CD4-positive, CD25-positive, alpha-beta regulatory T cell (primary cell): ENCODE measurements around the gene TRIOBP. TPM values are rescaled to one million over a fixed set of nuclear protein-coding genes. Genes with fewer than 3 reads are reported as not detected.

ENCODE experiments used
- ATAC-seq, 2 donors: fragments of 150-1000 bp; cut with Tn5 transposase; one replicate each; pipeline ENCODE4 v1.10.0; 2021; ENCODE audit warnings: low read depth in 2 of 2, moderate number of reproducible peaks in 2 of 2, moderate library complexity in 1 of 2
- DNase-seq, 3 donors: peaks; one replicate each; pipeline versions ENCODE4 v3.0.0 to v3.0.0-alpha.2; 2012 to 2022; ENCODE audit warnings: mixed read lengths in 1 of 3
- H3K27ac ChIP-seq: one replicate; pipeline ENCODE4 v1.7.0; 2013; ENCODE audit warnings: mild to moderate bottlenecking, low read length; ENCODE audit not compliant: insufficient read depth, poor library complexity, severe bottlenecking
- H3K27me3 ChIP-seq: one replicate; pipeline ENCODE4 v1.7.0; 2013; ENCODE audit warnings: low read length; ENCODE audit not compliant: control insufficient read depth, insufficient read depth
- H3K36me3 ChIP-seq: one replicate; pipeline ENCODE4 v1.7.0; 2013; ENCODE audit warnings: mild to moderate bottlenecking, low read length, moderate library complexity; ENCODE audit not compliant: control insufficient read depth, insufficient read depth
- H3K4me1 ChIP-seq: 2 replicates; pipeline ENCODE4 v1.7.0; 2013; ENCODE audit warnings: mild to moderate bottlenecking, low read length; ENCODE audit not compliant: insufficient read depth, control insufficient read depth, poor library complexity, severe bottlenecking
- H3K4me3 ChIP-seq: one replicate; pipeline ENCODE4 v1.7.0; 2013; ENCODE audit warnings: low read depth, mild to moderate bottlenecking, low read length, moderate library complexity
- H3K9me3 ChIP-seq, 2 experiments: 1 replicate in 1 of 2; 2 replicates in 1 of 2; pipeline ENCODE4 v1.7.0; 2013; ENCODE audit warnings: low read length in 2 of 2, mild to moderate bottlenecking in 1 of 2, moderate library complexity in 1 of 2; ENCODE audit not compliant: control insufficient read depth in 2 of 2
- H3K27ac Mint-ChIP-seq, 3 donors: one replicate each; pipeline ENCODE4 v1.8.0; 2020 to 2022; ENCODE audit warnings: mild to moderate bottlenecking in 3 of 3, mixed read lengths in 3 of 3, moderate library complexity in 2 of 3
- H3K27me3 Mint-ChIP-seq: one replicate; pipeline ENCODE4 v1.8.0; 2022; ENCODE audit warnings: mild to moderate bottlenecking, mixed read lengths
- H3K36me3 Mint-ChIP-seq: one replicate; pipeline ENCODE4 v1.8.0; 2020; ENCODE audit warnings: mixed read lengths
- H3K4me1 Mint-ChIP-seq, 4 donors: one replicate each; pipeline ENCODE4 v1.8.0; 2020 to 2022; ENCODE audit warnings: mixed read lengths in 4 of 4, mild to moderate bottlenecking in 1 of 4
- H3K4me3 Mint-ChIP-seq, 4 donors: one replicate each; pipeline ENCODE4 v1.8.0; 2020 to 2022; ENCODE audit warnings: mild to moderate bottlenecking in 4 of 4, mixed read lengths in 4 of 4, moderate library complexity in 3 of 4
- H3K9me3 Mint-ChIP-seq, 7 donors: one replicate each; pipeline ENCODE4 v1.8.0; 2020 to 2022; ENCODE audit warnings: mixed read lengths in 7 of 7, mild to moderate bottlenecking in 3 of 7, moderate library complexity in 2 of 7
- polyA plus RNA-seq, 4 donors: library from polyadenylated mRNA; unstranded; fragments of 300-500 nt; fragmentation: Illumina TruSeq; gene quantifications; one replicate each; pipeline ENCODE4 v1.2.3, GENCODE V29; 2021
- total RNA-seq: library from RNA; stranded (reverse); gene quantifications from one replicate; pipeline ENCODE4 v1.2.3, GENCODE V29; 2022

TRIOBP gene
- total and polyA plus RNA-seq, 5 donors from 2014 or later: 10.9 to 24.8 (median 14.0) TPM

- DNase-seq (no peak), ATAC-seq (no peak)
- Histone ChIP-seq H3K4me1 (peaks cover 57% of the 10 kb centered on the region), H3K36me3 (no peaks in the 10 kb centered on the region), H3K4me3 (no peak overlapping the region), H3K27me3 (no peaks in the 10 kb centered on the region), H3K27ac (peak overlapping the region; percentile 58), H3K9me3 (no peaks in the 10 kb centered on the region)
- Mint-ChIP-seq H3K27me3 (no peaks in the 10 kb centered on the region), H3K4me3 (peak overlapping the region in 1 of 4 donors; percentile 15), H3K4me1 (peaks cover 0 to 63% (median 24%) of the 10 kb centered on the region in 4 donors), H3K36me3 (no peaks in the 10 kb centered on the region), H3K9me3 (no peaks in the 10 kb centered on the region), H3K27ac (peak overlapping the region; percentile 26 to 77 (median 71))
These were observed 23.9 kb upstream of the TRIOBP start for GRCh38 chr22:37672920-37673455.

GRCh38 chr22:37674248-37674647, 22.6 kb upstream of the TRIOBP start:
- peaks cover 60% of the 10 kb centered on the region for H3K4me1 ChIP-seq
- H3K4me1 Mint-ChIP-seq: peaks cover 0 to 65% (median 24%) of the 10 kb centered on the region in 4 donors
- DNase-seq: no peak
- no peak for ATAC-seq
- H3K4me3 Mint-ChIP-seq: peak overlapping the region; percentile 67 to 92 (median 85)
- peak overlapping the region; percentile 90 to 97 (median 95) for H3K27ac Mint-ChIP-seq
- H3K4me3 ChIP-seq: no peak overlapping the region
- H3K27me3 Mint-ChIP-seq: no peaks in the 10 kb centered on the region
- no peaks in the 10 kb centered on the region for H3K36me3 ChIP-seq
- no peaks in the 10 kb centered on the region for H3K27me3 ChIP-seq
- no peaks in the 10 kb centered on the region for H3K36me3 Mint-ChIP-seq
- H3K9me3 ChIP-seq: no peaks in the 10 kb centered on the region
- H3K9me3 Mint-ChIP-seq: no peaks in the 10 kb centered on the region
- peak overlapping the region; percentile 51 for H3K27ac ChIP-seq

GRCh38 chr22:37674951-37675929, 21.6 kb upstream of the TRIOBP start, which contains the start of gene LGALS1:
Gene LGALS1 (plus strand): TSS chr22:37675636. CDS start chr22:37675703, 67 bp downstream.
- peak within 1 kb of the TSS; percentile 90 to 97 (median 94) for H3K4me3 Mint-ChIP-seq
- peak within 1 kb of the TSS; percentile 97 for H3K27ac ChIP-seq
- peak; percentile 56 to 89 (median 56) for DNase-seq
- peaks cover 60% of the 10 kb centered on the region for H3K4me1 ChIP-seq
- H3K27me3 ChIP-seq: no peaks in the 10 kb centered on the region
- H3K27ac Mint-ChIP-seq: peak within 1 kb of the TSS; percentile 97 to 100 (median 97)
- H3K36me3 ChIP-seq: no peaks in the 10 kb centered on the region
- H3K4me3 ChIP-seq: peak within 1 kb of the TSS; percentile 94
- H3K4me1 Mint-ChIP-seq: peaks cover 0 to 68% (median 23%) of the 10 kb centered on the region in 4 donors
- peak; percentile 23 to 25 for ATAC-seq
- H3K27me3 Mint-ChIP-seq: no peaks in the 10 kb centered on the region
- H3K9me3 ChIP-seq: no peaks in the 10 kb centered on the region
- H3K36me3 Mint-ChIP-seq: no peaks in the 10 kb centered on the region
- no peaks in the 10 kb centered on the region for H3K9me3 Mint-ChIP-seq

- no peaks in the 10 kb centered on the region for H3K9me3 Mint-ChIP-seq
- no peak for ATAC-seq
- Histone ChIP-seq H3K9me3 (no peaks in the 10 kb centered on the region), H3K4me1 (peaks cover 62% of the 10 kb centered on the region), H3K4me3 (peak overlapping the region; percentile 94), H3K27ac (peak overlapping the region; percentile 97), H3K27me3 (no peaks in the 10 kb centered on the region), H3K36me3 (no peaks in the 10 kb centered on the region)
- peak overlapping the region; percentile 97 to 100 (median 97) for H3K27ac Mint-ChIP-seq
- H3K4me1 Mint-ChIP-seq: peaks cover 0 to 66% (median 26%) of the 10 kb centered on the region in 4 donors
- H3K4me3 Mint-ChIP-seq: peak overlapping the region; percentile 90 to 97 (median 94)
- peak in 2 of 3 donors; percentile 27 to 34 for DNase-seq
- no peaks in the 10 kb centered on the region for H3K27me3 Mint-ChIP-seq
- H3K36me3 Mint-ChIP-seq: no peaks in the 10 kb centered on the region
These were observed 20.7 kb upstream of the TRIOBP start for GRCh38 chr22:37675930-37676735.

GRCh38 chr22:37676736-37677492, 19.9 kb upstream of the TRIOBP start:
- H3K27me3 Mint-ChIP-seq: no peaks in the 10 kb centered on the region
- H3K27me3 ChIP-seq: no peaks in the 10 kb centered on the region
- no peaks in the 10 kb centered on the region for H3K9me3 ChIP-seq
- peaks cover 0 to 66% (median 28%) of the 10 kb centered on the region in 4 donors for H3K4me1 Mint-ChIP-seq
- H3K4me3 Mint-ChIP-seq: peak overlapping the region; percentile 90 to 97 (median 94)
- H3K36me3 Mint-ChIP-seq: no peaks in the 10 kb centered on the region
- peak overlapping the region; percentile 97 to 100 (median 97) for H3K27ac Mint-ChIP-seq
- ATAC-seq (peak; percentile 89 to 90), DNase-seq (peak; percentile 89 to 96 (median 94))
- H3K36me3 ChIP-seq: no peaks in the 10 kb centered on the region
- H3K9me3 Mint-ChIP-seq: no peaks in the 10 kb centered on the region
- H3K4me1 ChIP-seq: peaks cover 69% of the 10 kb centered on the region
- peak overlapping the region; percentile 94 for H3K4me3 ChIP-seq
- H3K27ac ChIP-seq: peak overlapping the region; percentile 97

- no peak for DNase-seq
- Mint-ChIP-seq H3K4me3 (peak overlapping the region; percentile 90 to 97 (median 94)), H3K4me1 (peaks cover 0 to 60% (median 22%) of the 10 kb centered on the region in 4 donors), H3K27me3 (no peaks in the 10 kb centered on the region), H3K27ac (peak overlapping the region; percentile 97 to 100 (median 97)), H3K9me3 (no peaks in the 10 kb centered on the region), H3K36me3 (no peaks in the 10 kb centered on the region)
- peak overlapping the region; percentile 77 for H3K4me3 ChIP-seq
- H3K36me3 ChIP-seq: no peaks in the 10 kb centered on the region
- H3K27me3 ChIP-seq: no peaks in the 10 kb centered on the region
- ATAC-seq: peak; percentile 54 to 61
- no peaks in the 10 kb centered on the region for H3K9me3 ChIP-seq
- peak overlapping the region; percentile 97 for H3K27ac ChIP-seq
- peaks cover 63% of the 10 kb centered on the region for H3K4me1 ChIP-seq
These were observed 19.3 kb upstream of the TRIOBP start for GRCh38 chr22:37677493-37677974.
